B cell (primary cell): ENCODE results near the gene DDX24. TPM values are rescaled to one million over a fixed set of nuclear protein-coding genes. Genes with fewer than 3 reads are reported as not detected.

ENCODE experiments used
- ATAC-seq: fragments of 200-7000 bp; cut with Tn5 transposase; one replicate; pipeline ENCODE4 v1.10.0; 2021; ENCODE audit warnings: low read depth, mild to moderate bottlenecking, moderate number of reproducible peaks, moderate library complexity
- CTCF ChIA-PET: fragments of 350-600 bp; sonication (Branson Sonifier 250); formaldehyde crosslinking; loops from one replicate; lab custom pipeline; 2021; ENCODE audit warnings: antibody characterized with exemption, inconsistent platforms; lab: Charles Lee
- POLR2A ChIA-PET: fragments of 350-600 bp; sonication (Branson Sonifier 250); formaldehyde crosslinking; loops from one replicate; lab custom pipeline; 2021; ENCODE audit warnings: antibody characterized with exemption; lab: Charles Lee
- DNase-seq: peaks from one replicate; pipeline ENCODE4 v3.0.0; 2013
- H2AFZ ChIP-seq: 2 replicates; pipeline ENCODE4 v1.6.1; 2012; ENCODE audit warnings: mild to moderate bottlenecking, low read depth, low read length; ENCODE audit not compliant: insufficient read depth, poor library complexity, severe bottlenecking
- H3K27ac ChIP-seq, 2 donors: 1 replicate in 1 of 2; 2 replicates in 1 of 2; pipeline ENCODE4 v1.5.1; 2012 to 2013; ENCODE audit warnings: low read length in 2 of 2, mild to moderate bottlenecking in 2 of 2, moderate library complexity in 1 of 2
- H3K27me3 ChIP-seq, 4 experiments: fragments of 200-600 bp in 1 of 4; sonication (generic) in 1 of 4; replicated peaks in 1 of 4; 1 replicate in 2 of 4; 2 replicates in 2 of 4; pipeline versions ENCODE4 v1.6.1 to v1.7.0; 2013 to 2016; ENCODE audit warnings: low read length in 3 of 4, mild to moderate bottlenecking in 2 of 4, mixed read lengths in 1 of 4, moderate library complexity in 1 of 4; ENCODE audit not compliant: insufficient read depth in 4 of 4, control insufficient read depth in 3 of 4; ENCODE audit errors: control extremely low read depth in 1 of 4
- H3K36me3 ChIP-seq, 2 experiments: replicated peaks in 1 of 2; 1 replicate in 1 of 2; 2 replicates in 1 of 2; pipeline versions ENCODE4 v1.6.1 to v1.7.1; 2013; ENCODE audit warnings: low read length in 1 of 2; ENCODE audit not compliant: insufficient read depth in 2 of 2, control insufficient read depth in 1 of 2; ENCODE audit errors: control extremely low read depth in 1 of 2, extremely low read depth in 1 of 2
- H3K4me1 ChIP-seq, 2 donors: fragments of 200-600 bp in 1 of 2; sonication (generic) in 1 of 2; 1 replicate in 1 of 2; 2 replicates in 1 of 2; pipeline versions ENCODE4 v1.5.1 to v1.6.1; 2013 to 2017; ENCODE audit warnings: low read length in 2 of 2; ENCODE audit not compliant: control insufficient read depth in 2 of 2, insufficient read depth in 2 of 2
- H3K4me2 ChIP-seq: replicated peaks from 2 replicates; pipeline ENCODE3; 2012; ENCODE audit warnings: mild to moderate bottlenecking, low read depth, low read length; ENCODE audit not compliant: poor library complexity, severe bottlenecking
- H3K4me3 ChIP-seq, 5 experiments: fragments of 200-600 bp in 1 of 5; sonication (generic) in 1 of 5; 1 replicate in 3 of 5; 2 replicates in 2 of 5; pipeline versions ENCODE4 v1.5.1 to v1.7.0; 2011 to 2016; ENCODE audit warnings: low read length in 4 of 5, mild to moderate bottlenecking in 4 of 5, low read depth in 2 of 5, control low read depth in 1 of 5, moderate library complexity in 1 of 5; ENCODE audit not compliant: insufficient read depth in 1 of 5; ENCODE audit errors: control extremely low read depth in 1 of 5, extremely low read depth in 1 of 5
- H3K79me2 ChIP-seq: fragments of 200-600 bp; sonication (generic); one replicate; pipeline ENCODE4 v1.6.0; 2016; ENCODE audit warnings: low read length; ENCODE audit not compliant: control insufficient read depth, insufficient read depth
- H3K9ac ChIP-seq: fragments of 200-600 bp; sonication (generic); 2 replicates; pipeline ENCODE4 v1.6.1; 2017; ENCODE audit warnings: mild to moderate bottlenecking, low read length, moderate library complexity
- H3K9me3 ChIP-seq, 3 donors: one replicate each; pipeline versions ENCODE4 v1.6.1 to v1.7.1; 2013; ENCODE audit warnings: low read length in 2 of 3; ENCODE audit not compliant: control insufficient read depth in 2 of 3, insufficient read depth in 1 of 3; ENCODE audit errors: control extremely low read depth in 1 of 3
- H4K20me1 ChIP-seq: 2 replicates; pipeline ENCODE4 v1.6.0; 2012; ENCODE audit warnings: mild to moderate bottlenecking, low read length; ENCODE audit not compliant: insufficient read depth, control insufficient read depth, poor library complexity, severe bottlenecking
- H3K27ac Mint-ChIP-seq: one replicate; pipeline ENCODE4 v1.8.0; 2021; ENCODE audit warnings: mixed read lengths
- H3K27me3 Mint-ChIP-seq: one replicate; pipeline ENCODE4 v1.8.0; 2021; ENCODE audit warnings: mixed read lengths
- H3K4me1 Mint-ChIP-seq: one replicate; pipeline ENCODE4 v1.8.0; 2021; ENCODE audit warnings: mixed read lengths
- H3K4me3 Mint-ChIP-seq: one replicate; pipeline ENCODE4 v1.8.0; 2021; ENCODE audit warnings: mixed read lengths
- H3K9me3 Mint-ChIP-seq: one replicate; pipeline ENCODE4 v1.8.0; 2022; ENCODE audit warnings: mixed read lengths; ENCODE audit not compliant: insufficient read depth
- CTCF ChIP-seq: fragments of 200-600 bp; IDR thresholded peaks from one replicate; pipeline ENCODE4 v1.8.0; 2022; ENCODE audit warnings: antibody characterized with exemption, mild to moderate bottlenecking
- EZH2 ChIP-seq: IDR thresholded peaks from 2 replicates; pipeline ENCODE4 v1.6.1; 2012; ENCODE audit warnings: borderline replicate concordance, low read depth, mild to moderate bottlenecking, moderate library complexity, low read length; ENCODE audit not compliant: insufficient read depth, poor library complexity, severe bottlenecking
- WGBS: methylation state at CpG from one replicate; pipeline ENCODE4 v1.1.5; 2013; ENCODE audit warnings: missing lambda C conversion rate; ENCODE audit not compliant: insufficient coverage; 5-methylcytosine and 5-hydroxymethylcytosine counted together
- intact Hi-C: fragments of 100-400 bp; cut with micrococcal nuclease; formaldehyde crosslinking; loops from one replicate; pipeline ENCODE4 v1.10.0; 2022
- polyA plus RNA-seq: library from polyadenylated mRNA; depleted of rRNA; stranded (reverse); fragments of >200 nt; gene quantifications from 2 replicates; pipeline ENCODE4 v1.2.3, GENCODE V29; 2012
- total RNA-seq, 2 donors: library from RNA; stranded (reverse); fragments of 120-200 nt in 1 of 2; gene quantifications; 1 replicate in 1 of 2; 2 replicates in 1 of 2; pipeline versions ENCODE4 v1.2.3 to v1.2.4, GENCODE V29; 2013 to 2022

DDX24 gene
- total and polyA plus RNA-seq, 2 donors (not counting 1 experiment from before 2014, with no cell fraction given): 145 to 211 TPM

DNA sequence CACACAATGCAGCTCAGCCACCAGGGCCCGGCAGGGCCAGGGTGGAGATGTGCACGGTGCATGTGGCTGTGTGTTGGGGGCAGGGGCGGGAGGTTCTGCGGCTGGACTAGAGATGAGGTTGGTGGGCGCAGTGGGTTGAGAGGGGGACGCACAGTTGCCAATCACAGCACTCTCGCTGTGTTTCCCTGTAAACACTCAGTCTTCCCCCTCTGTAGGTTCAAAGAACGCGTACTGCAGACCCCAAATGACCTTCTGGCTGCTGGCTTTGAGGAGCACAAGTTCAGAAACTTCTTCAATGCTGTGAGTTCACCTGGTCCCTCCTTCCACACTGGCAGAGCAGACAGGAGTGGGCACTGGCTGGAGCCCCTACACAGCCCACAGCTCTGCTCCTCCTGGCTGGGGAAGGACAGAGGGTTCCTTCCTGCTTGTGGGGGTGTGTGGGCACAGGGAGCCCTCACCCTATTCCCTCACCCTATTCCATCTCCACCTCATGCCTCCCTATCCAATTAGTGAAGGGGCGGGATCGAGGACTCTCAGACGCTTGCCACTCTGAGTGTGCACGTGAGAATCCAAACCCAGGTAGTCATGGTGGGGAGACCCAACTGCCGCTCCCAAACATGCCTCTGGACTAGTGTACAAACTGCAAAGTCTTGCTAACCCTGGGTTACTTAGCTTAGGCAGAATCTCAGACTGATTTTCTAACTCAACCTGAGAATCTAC, 37.1 kb downstream of the DDX24 start:
- ChIA-PET POLR2A (no interaction called here), CTCF (no interaction called here)
- 96% methylated on average over 12 of the region's 14 CpGs for WGBS
- no peaks in the 10 kb centered on the region for H4K20me1 ChIP-seq
- no peaks in the 10 kb centered on the region for H3K9me3 ChIP-seq
- H3K4me1 ChIP-seq: no peaks in the 10 kb centered on the region
- no peak overlapping the region for H2AFZ ChIP-seq
- H3K4me1 Mint-ChIP-seq: no peaks in the 10 kb centered on the region
- H3K79me2 ChIP-seq: no peaks in the 10 kb centered on the region
- no peak overlapping the region for H3K4me3 Mint-ChIP-seq
- intact Hi-C loops: no loop called here
- no peak overlapping the region for H3K4me3 ChIP-seq
- ATAC-seq (no peak), DNase-seq (no peak)
- peak overlapping the region; percentile 41 for H3K27ac Mint-ChIP-seq
- H3K9me3 Mint-ChIP-seq: no peaks in the 10 kb centered on the region
- no peak overlapping the region for H3K4me2 ChIP-seq
- TF ChIP-seq CTCF: no peak
- no peak for TF ChIP-seq EZH2
- peaks cover 0 to 36% of the 10 kb centered on the region in 2 experiments for H3K36me3 ChIP-seq
- no peak overlapping the region for H3K27ac ChIP-seq
- no peak overlapping the region for H3K9ac ChIP-seq
- no peaks in the 10 kb centered on the region for H3K27me3 Mint-ChIP-seq
- no peaks in the 10 kb centered on the region for H3K27me3 ChIP-seq

- POLR2A ChIA-PET: no interaction called here
- 96% methylated on average over 8 of the region's 13 CpGs for WGBS
- no peaks in the 10 kb centered on the region for H3K79me2 ChIP-seq
Observed at GRCh38 chr14:94043111-94043755, 37.8 kb downstream of the DDX24 start.

More at GRCh38 chr14:94043111-94043755, 37.8 kb downstream of the DDX24 start:
- H3K27ac Mint-ChIP-seq: no peak overlapping the region
- intact Hi-C loops: no loop called here
- H3K27me3 Mint-ChIP-seq: no peaks in the 10 kb centered on the region
- H3K9me3 Mint-ChIP-seq: no peaks in the 10 kb centered on the region
- CTCF ChIA-PET: no interaction called here
- Histone ChIP-seq H2AFZ (no peak overlapping the region), H3K36me3 (peaks cover 0 to 30% of the 10 kb centered on the region in 2 experiments), H3K9me3 (no peaks in the 10 kb centered on the region), H3K27ac (no peak overlapping the region), H3K4me2 (no peak overlapping the region), H3K4me3 (no peak overlapping the region), H4K20me1 (no peaks in the 10 kb centered on the region), H3K27me3 (no peaks in the 10 kb centered on the region), H3K9ac (no peak overlapping the region), H3K4me1 (no peaks in the 10 kb centered on the region)
- no peak for TF ChIP-seq EZH2
- TF ChIP-seq CTCF: no peak
- no peak for ATAC-seq
- no peak for DNase-seq
- H3K4me3 Mint-ChIP-seq: no peak overlapping the region
- H3K4me1 Mint-ChIP-seq: no peaks in the 10 kb centered on the region
